Endothelial cell of umbilical vein (primary cell): ENCODE measurements around the gene FAM32A. TPM values are rescaled to one million over a fixed set of nuclear protein-coding genes. Genes with fewer than 3 reads are reported as not detected.

ENCODE experiments used
- BruUV-seq: library from RNA; stranded (reverse); fragments of 400-500 nt; replicated peaks from 2 replicates; lab custom pipeline; 2021; lab: Mats Ljungman, UMichigan
- CTCF ChIA-PET: fragments of 300-600, 350-600 bp; sonication (Branson Sonifier 250); formaldehyde crosslinking; loops from one replicate; lab custom pipeline; 2021; ENCODE audit warnings: antibody characterized with exemption, inconsistent platforms; lab: Charles Lee
- POLR2A ChIA-PET: fragments of 300-600, 350-600 bp; sonication (Branson Sonifier 250); formaldehyde crosslinking; loops from one replicate; lab custom pipeline; 2021; ENCODE audit warnings: antibody characterized with exemption, inconsistent platforms; lab: Charles Lee
- DNase-seq: peaks from one replicate; pipeline ENCODE4 v3.0.0-alpha.2; 2011; ENCODE audit warnings: low read depth, low spot score
- FAIRE-seq: peaks from 2 replicates; lab custom pipeline; 2011; peaks lifted over from hg19 to GRCh38; lab: Jason Lieb, UNC
- H2AFZ ChIP-seq: 2 replicates; pipeline ENCODE4 v1.6.0; 2012; ENCODE audit warnings: low read depth, low read length, control low read depth, inconsistent platforms
- H3K27ac ChIP-seq: 2 replicates; pipeline ENCODE4 v1.5.1; 2011; ENCODE audit warnings: low read depth, mild to moderate bottlenecking, control low read depth, low read length, moderate library complexity; ENCODE audit not compliant: insufficient read depth
- H3K27me3 ChIP-seq, 2 experiments: 2 replicates each; pipeline versions ENCODE4 v1.6.0 to v1.6.1; 2011; ENCODE audit warnings: low read length in 2 of 2, mixed read lengths in 1 of 2; ENCODE audit not compliant: control insufficient read depth in 2 of 2, insufficient read depth in 2 of 2
- H3K36me3 ChIP-seq, 2 experiments: 2 replicates in 1 of 2; 3 replicates in 1 of 2; pipeline ENCODE4 v1.5.1; 2011; ENCODE audit warnings: low read length in 2 of 2, mild to moderate bottlenecking in 1 of 2, moderate library complexity in 1 of 2; ENCODE audit not compliant: control insufficient read depth in 2 of 2, insufficient read depth in 2 of 2; ENCODE audit errors: extremely low read depth in 1 of 2
- H3K4me1 ChIP-seq: 3 replicates; pipeline ENCODE4 v1.5.1; 2011; ENCODE audit warnings: mild to moderate bottlenecking, low read length; ENCODE audit not compliant: control insufficient read depth, insufficient read depth; ENCODE audit errors: extremely low read depth
- H3K4me2 ChIP-seq: 2 replicates; pipeline ENCODE4 v1.6.1; 2011; ENCODE audit warnings: low read length, control low read depth, mixed read lengths; ENCODE audit not compliant: insufficient read depth
- H3K4me3 ChIP-seq, 3 experiments: fragments of 200-600 bp in 1 of 3; sonication (generic), shearing (Covaris generic) in 1 of 3; replicated peaks in 1 of 3; 2 replicates each; pipeline ENCODE4 v1.5.1; 2011 to 2016; ENCODE audit warnings: control low read depth in 3 of 3, low read length in 3 of 3, mild to moderate bottlenecking in 2 of 3, inconsistent platforms in 1 of 3, low read depth in 1 of 3, moderate library complexity in 1 of 3; ENCODE audit not compliant: insufficient read depth in 1 of 3
- H3K79me2 ChIP-seq: 2 replicates; pipeline ENCODE4 v1.6.0; 2012; ENCODE audit warnings: low read length, inconsistent platforms; ENCODE audit not compliant: control insufficient read depth, insufficient read depth
- H3K9ac ChIP-seq: replicated peaks from 2 replicates; pipeline ENCODE3; 2011; ENCODE audit warnings: low read length, control low read depth; ENCODE audit not compliant: insufficient read depth; ENCODE audit errors: extremely low read depth
- H3K9me1 ChIP-seq: replicated peaks from 3 replicates; pipeline ENCODE4 v1.6.0; 2011; ENCODE audit warnings: mild to moderate bottlenecking, low read length; ENCODE audit not compliant: control insufficient read depth, insufficient read depth; ENCODE audit errors: extremely low read depth
- H3K9me3 ChIP-seq: replicated peaks from 2 replicates; pipeline ENCODE4 v1.5.1; 2012; ENCODE audit warnings: low read length, inconsistent platforms; ENCODE audit not compliant: control insufficient read depth, insufficient read depth
- H4K20me1 ChIP-seq: replicated peaks from 2 replicates; pipeline ENCODE3; 2011; ENCODE audit warnings: mild to moderate bottlenecking, low read length; ENCODE audit not compliant: control insufficient read depth, insufficient read depth; ENCODE audit errors: extremely low read depth
- EZH2 ChIP-seq: IDR thresholded peaks from 2 replicates; pipeline ENCODE4 v1.6.1; 2012; ENCODE audit warnings: borderline replicate concordance, low read depth, mild to moderate bottlenecking, moderate library complexity, low read length, inconsistent platforms; ENCODE audit not compliant: severe bottlenecking
- FOS ChIP-seq: IDR thresholded peaks from 2 replicates; pipeline ENCODE4 v1.6.1; 2011; ENCODE audit warnings: mild to moderate bottlenecking, low read length, moderate library complexity, borderline replicate concordance; ENCODE audit not compliant: insufficient read depth
- GATA2 ChIP-seq: IDR thresholded peaks from 2 replicates; pipeline ENCODE4 v1.7.0; 2011; ENCODE audit warnings: low read depth, mild to moderate bottlenecking, moderate library complexity, mixed read lengths, low read length; ENCODE audit not compliant: insufficient read length, insufficient read depth
- JUN ChIP-seq: IDR thresholded peaks from 2 replicates; pipeline ENCODE4 v1.6.1; 2011; ENCODE audit warnings: borderline replicate concordance, low read depth; ENCODE audit not compliant: insufficient read length, insufficient read depth
- MYC ChIP-seq: IDR thresholded peaks from one replicate; pipeline ENCODE4 v1.6.1; 2011; ENCODE audit warnings: mild to moderate bottlenecking, low read depth, low read length
- POLR2A ChIP-seq: IDR thresholded peaks from 2 replicates; pipeline ENCODE4 v1.6.1; 2012; ENCODE audit warnings: low read depth, mild to moderate bottlenecking, control low read depth, low read length
- POLR2AphosphoS5 ChIP-seq: IDR thresholded peaks from 2 replicates; pipeline ENCODE4 v1.6.1; 2012; ENCODE audit warnings: low read depth, mild to moderate bottlenecking, control low read depth, low read length, moderate library complexity; ENCODE audit not compliant: insufficient read depth
- dilution Hi-C: fragments of 300-500 bp; cut with MboI; formaldehyde crosslinking; loops from one replicate; pipeline ENCODE4 v1.15.0; 2019; ENCODE audit warnings: low sequenced_read_pairs; ENCODE audit not compliant: extremely low pct_ligation_motif_present
- intact Hi-C: fragments of 100-400 bp; cut with micrococcal nuclease; formaldehyde crosslinking; loops from one replicate; pipeline ENCODE4 v1.10.0; 2022
- polyA plus RNA-seq, 4 experiments: library from polyadenylated mRNA; depleted of rRNA in 3 of 4; stranded (reverse) in 3 of 4; unstranded in 1 of 4; fragments of >200 nt; gene quantifications; 2 replicates each; pipeline versions ENCODE4 v1.2.1 to v1.2.3, GENCODE V29; 2011 to 2012; ENCODE audit warnings: missing spikeins in 1 of 4
- total RNA-seq: library from RNA; stranded (reverse); gene quantifications from 2 replicates; pipeline ENCODE4 v1.2.3, GENCODE V29; 2021
- TF ChIP-seq, protein P1 (sequence below), 2 donors: IDR thresholded peaks; 1 replicate in 1 of 2; 2 replicates in 1 of 2; pipeline ENCODE4 v1.5.1; 2011; ENCODE audit warnings: low read length in 2 of 2, mild to moderate bottlenecking in 2 of 2, moderate library complexity in 2 of 2, control low read depth in 1 of 2, inconsistent platforms in 1 of 2, low read depth in 1 of 2; ENCODE audit not compliant: insufficient read depth in 1 of 2; ENCODE audit errors: extremely low read depth in 1 of 2
- TF ChIP-seq, protein P2 (sequence below): IDR thresholded peaks from 2 replicates; pipeline ENCODE4 v1.6.1; 2011; ENCODE audit not compliant: insufficient read depth, insufficient read length

FAM32A gene
- total and polyA plus RNA-seq, 2 donors (not counting 3 experiments of a cell fraction or from before 2014, with no cell fraction given), result 82.8 to 130 TPM

DNA sequence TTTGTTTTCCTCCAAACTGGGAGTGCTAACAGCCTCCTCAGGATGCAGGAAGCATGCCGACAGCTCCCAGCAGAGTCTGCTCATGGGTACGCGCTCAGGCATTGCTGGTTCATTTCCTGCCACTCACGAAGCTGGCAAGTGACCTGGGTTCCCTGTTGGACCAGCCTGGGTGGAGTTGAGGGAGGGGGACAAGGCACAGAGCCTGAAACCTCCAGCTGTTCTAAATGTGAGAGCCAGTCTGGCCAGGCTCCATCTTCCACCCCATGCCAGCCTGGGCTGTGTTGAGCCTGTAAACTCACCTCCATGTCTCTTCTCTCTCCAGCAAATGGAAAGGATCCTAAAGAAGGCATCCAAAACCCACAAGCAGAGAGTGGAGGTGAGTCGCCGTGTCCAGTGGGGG is 5.0 kb downstream of the FAM32A start:
- Histone ChIP-seq H3K4me3 (no peak overlapping the region), H3K9me3 (no peaks in the 10 kb centered on the region), H3K27ac (no peak overlapping the region), H2AFZ (no peak overlapping the region), H3K27me3 (no peaks in the 10 kb centered on the region), H3K9ac (no peak overlapping the region), H3K36me3 (peaks cover 2 to 35% of the 10 kb centered on the region in 2 experiments), H3K4me1 (peaks cover 6% of the 10 kb centered on the region), H4K20me1 (no peaks in the 10 kb centered on the region), H3K79me2 (peaks cover 26% of the 10 kb centered on the region), H3K9me1 (no peaks in the 10 kb centered on the region), H3K4me2 (no peak overlapping the region)
- dilution Hi-C loops, result no loop called here
- no TSS peak for BruUV-seq
- ChIA-PET POLR2A (no interaction called here), CTCF (no interaction called here)
- FAIRE-seq, result no peak
- DNase-seq, result no peak
- TF ChIP-seq, protein P1, sequence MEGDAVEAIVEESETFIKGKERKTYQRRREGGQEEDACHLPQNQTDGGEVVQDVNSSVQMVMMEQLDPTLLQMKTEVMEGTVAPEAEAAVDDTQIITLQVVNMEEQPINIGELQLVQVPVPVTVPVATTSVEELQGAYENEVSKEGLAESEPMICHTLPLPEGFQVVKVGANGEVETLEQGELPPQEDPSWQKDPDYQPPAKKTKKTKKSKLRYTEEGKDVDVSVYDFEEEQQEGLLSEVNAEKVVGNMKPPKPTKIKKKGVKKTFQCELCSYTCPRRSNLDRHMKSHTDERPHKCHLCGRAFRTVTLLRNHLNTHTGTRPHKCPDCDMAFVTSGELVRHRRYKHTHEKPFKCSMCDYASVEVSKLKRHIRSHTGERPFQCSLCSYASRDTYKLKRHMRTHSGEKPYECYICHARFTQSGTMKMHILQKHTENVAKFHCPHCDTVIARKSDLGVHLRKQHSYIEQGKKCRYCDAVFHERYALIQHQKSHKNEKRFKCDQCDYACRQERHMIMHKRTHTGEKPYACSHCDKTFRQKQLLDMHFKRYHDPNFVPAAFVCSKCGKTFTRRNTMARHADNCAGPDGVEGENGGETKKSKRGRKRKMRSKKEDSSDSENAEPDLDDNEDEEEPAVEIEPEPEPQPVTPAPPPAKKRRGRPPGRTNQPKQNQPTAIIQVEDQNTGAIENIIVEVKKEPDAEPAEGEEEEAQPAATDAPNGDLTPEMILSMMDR (IDR thresholded peaks at IDR 0.05; ENCODE audit: extremely low read depth in 1 of 2, insufficient read depth in 1 of 2, low read depth in 1 of 2, low read length in 2 of 2), result no peak
- no peak for TF ChIP-seq JUN
- TF ChIP-seq, protein P2, sequence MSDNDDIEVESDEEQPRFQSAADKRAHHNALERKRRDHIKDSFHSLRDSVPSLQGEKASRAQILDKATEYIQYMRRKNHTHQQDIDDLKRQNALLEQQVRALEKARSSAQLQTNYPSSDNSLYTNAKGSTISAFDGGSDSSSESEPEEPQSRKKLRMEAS, result no peak
- no peak for TF ChIP-seq POLR2AphosphoS5
- TF ChIP-seq POLR2A, result no peak
- intact Hi-C loops, result no loop called here

DNA sequence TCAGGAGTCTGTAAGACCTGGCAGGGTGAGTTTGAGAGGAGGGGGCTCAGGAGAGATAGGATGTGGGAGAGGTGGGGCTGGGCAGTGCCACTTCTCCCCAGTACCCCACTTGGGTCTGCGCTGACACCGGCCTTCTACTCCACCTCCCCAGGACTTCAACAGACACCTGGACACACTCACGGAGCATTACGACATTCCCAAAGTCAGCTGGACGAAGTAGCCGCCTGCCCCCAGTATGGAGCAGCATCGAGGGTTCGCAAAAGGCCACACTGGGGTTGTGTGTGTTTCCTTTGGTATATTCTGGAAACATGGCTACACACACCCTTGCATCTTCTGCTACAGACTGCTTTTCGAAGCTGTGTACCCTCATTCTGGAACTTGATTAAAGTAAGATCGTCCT is 5.5 kb downstream of the FAM32A start:
- Histone ChIP-seq H3K9ac (no peak overlapping the region), H3K4me1 (peaks cover 6% of the 10 kb centered on the region), H2AFZ (no peak overlapping the region), H3K36me3 (peaks cover 2 to 35% of the 10 kb centered on the region in 2 experiments), H3K27ac (no peak overlapping the region), H3K4me3 (no peak overlapping the region), H3K79me2 (peaks cover 22% of the 10 kb centered on the region), H3K27me3 (no peaks in the 10 kb centered on the region), H3K9me1 (no peaks in the 10 kb centered on the region), H3K4me2 (no peak overlapping the region), H3K9me3 (no peaks in the 10 kb centered on the region), H4K20me1 (no peaks in the 10 kb centered on the region)
- intact Hi-C loops (no loop called here), dilution Hi-C loops (no loop called here)
- no TSS peak for BruUV-seq
- POLR2A ChIA-PET, result no interaction called here
- CTCF ChIA-PET, result no interaction called here
- DNase-seq (no peak), FAIRE-seq (no peak)
- TF ChIP-seq, protein P1 (IDR thresholded peaks at IDR 0.05; ENCODE audit: extremely low read depth in 1 of 2, insufficient read depth in 1 of 2, low read depth in 1 of 2, low read length in 2 of 2), result no peak
- TF ChIP-seq MYC (no peak), FOS (no peak), EZH2 (no peak), GATA2 (no peak), POLR2A (no peak), JUN (no peak), POLR2AphosphoS5 (no peak)
- TF ChIP-seq, protein P2, result no peak
